NK-92 (cell line): ENCODE data around the gene CMTR1.
A peak's percentile ranks its signal among the peaks of the same experiment; 100 is the strongest.
"Not testable (repeated sequence)": the region's sequence is repeated elsewhere in the genome, so short reads cannot be mapped to it uniquely, and the experiment has no call there.

Experiments
- DNase-seq: peaks from one replicate; lab custom pipeline; 2025; ENCODE audit not compliant: unreplicated experiment; lab: John Stamatoyannopoulos, UW

CMTR1 gene

GRCh38 chr6:37491171-37491829, 58.3 kb downstream of the CMTR1 start:
- no peak for DNase-seq

DNA sequence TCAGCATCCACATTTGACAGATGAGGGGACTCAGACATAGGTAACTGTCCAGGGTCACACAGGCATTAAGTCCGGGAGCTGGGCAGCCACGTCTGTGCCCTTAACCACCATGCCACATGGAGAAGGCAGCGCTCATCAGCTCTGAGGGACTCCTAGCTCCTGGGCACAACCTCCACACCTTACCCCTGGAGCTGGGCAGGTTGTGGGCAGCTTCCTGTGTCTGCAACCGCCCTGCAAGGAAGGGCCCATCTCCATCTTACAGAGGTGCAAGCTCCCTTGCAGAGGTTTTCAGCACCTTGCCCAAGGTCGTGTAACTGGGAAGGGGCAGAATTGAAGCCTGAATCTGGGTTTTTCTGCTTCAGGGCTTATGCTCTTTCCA, 58.8 kb downstream of the CMTR1 start:
- DNase-seq, result no peak

- no peak for DNase-seq
These were observed 59.4 kb downstream of the CMTR1 start for GRCh38 chr6:37492236-37492972.

GRCh38 chr6:37492991-37493660, 60.1 kb downstream of the CMTR1 start:
- no peak for DNase-seq

- no peak for DNase-seq
These were observed 60.6 kb downstream of the CMTR1 start for GRCh38 chr6:37493661-37493995.

DNA sequence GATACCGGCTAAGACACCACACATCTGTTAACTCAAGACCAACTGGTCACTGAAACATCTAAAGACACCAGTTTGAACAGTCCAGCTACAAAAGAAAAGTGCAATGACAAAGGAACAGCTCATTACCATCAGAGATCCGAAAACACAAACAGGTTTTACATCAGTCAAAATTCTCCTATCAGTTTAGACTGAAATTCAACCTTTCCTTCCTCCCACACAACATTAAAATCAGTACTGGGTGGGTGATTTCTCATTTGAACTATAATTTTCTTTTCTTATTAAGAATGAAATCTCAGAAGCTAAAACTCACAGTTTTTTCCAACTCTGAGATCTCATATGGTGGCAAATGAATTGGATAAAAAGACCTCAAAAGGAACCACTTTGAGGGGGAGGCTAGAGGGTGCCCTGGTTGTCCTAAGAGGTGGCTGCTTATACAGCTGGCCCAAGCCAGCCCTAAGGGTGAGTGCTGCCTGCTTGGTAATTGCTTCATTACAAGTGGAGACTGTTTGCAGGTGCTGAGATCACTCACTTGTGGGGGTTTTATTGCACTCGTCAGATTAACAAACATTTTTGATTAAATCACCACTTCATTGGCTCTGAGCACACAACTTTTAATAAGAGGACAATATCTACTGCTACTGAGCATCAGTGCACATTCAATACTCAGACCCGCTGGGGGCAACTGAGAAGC, 62.4 kb downstream of the CMTR1 start:
- no peak for DNase-seq

GRCh38 chr6:37496951-37497885, 64.2 kb downstream of the CMTR1 start:
- DNase-seq, result no peak

- peak; percentile 78 for DNase-seq
These were observed 66.6 kb downstream of the CMTR1 start, which contains the start of gene CCDC167 for GRCh38 chr6:37499433-37500293. Gene CCDC167, minus strand, starts transcription at chr6:37499893. Its CDS starts 30 bp downstream, at chr6:37499863.

- DNase-seq, result no peak
These were observed 67.2 kb downstream of the CMTR1 start for GRCh38 chr6:37500294-37500608.

GRCh38 chr6:37500904-37501303, 67.9 kb downstream of the CMTR1 start:
- DNase-seq, result not testable (repeated sequence)

DNA sequence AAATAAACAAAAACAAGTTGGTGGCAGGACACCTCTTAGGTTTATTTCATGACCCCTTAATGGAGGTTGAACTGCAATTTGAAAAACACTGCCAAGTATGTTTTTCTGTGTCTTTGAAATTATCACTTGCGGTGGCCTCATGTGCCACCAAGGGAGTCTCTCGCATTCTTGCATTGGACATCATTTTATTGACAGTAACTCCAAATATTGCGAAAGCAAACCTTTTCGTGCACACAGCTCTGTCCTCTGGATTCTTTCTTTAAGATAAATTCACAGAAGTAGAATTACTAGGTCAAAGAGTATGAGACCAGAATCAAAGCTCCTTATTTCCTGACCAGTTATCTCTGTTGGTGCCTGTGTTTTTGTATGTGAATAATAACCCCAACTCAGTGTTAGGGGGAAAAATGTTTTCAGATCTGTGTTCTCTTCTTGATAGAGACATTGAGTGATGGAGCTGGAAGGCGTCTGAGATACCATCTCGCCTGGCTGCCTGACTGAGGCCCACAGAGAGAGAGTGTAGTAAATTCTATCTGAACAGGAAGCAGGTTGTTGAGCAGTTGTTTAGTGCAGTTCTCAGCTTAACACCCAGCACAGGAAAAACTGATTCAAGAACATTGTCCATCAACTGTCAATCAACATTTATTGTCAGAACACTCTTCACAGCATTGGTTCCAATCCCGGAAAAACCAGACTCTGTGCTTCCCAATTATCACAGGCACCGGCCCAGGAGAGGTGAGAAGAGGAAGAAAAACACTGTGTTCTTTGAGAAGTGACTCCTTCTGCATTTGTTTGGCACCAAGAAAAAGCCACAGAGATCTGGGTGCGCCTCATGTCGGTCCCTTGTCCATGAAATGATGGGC, 68.8 kb downstream of the CMTR1 start:
- no peak for DNase-seq

- DNase-seq, result no peak
These were observed 69.8 kb downstream of the CMTR1 start for GRCh38 chr6:37502703-37503291.

DNA sequence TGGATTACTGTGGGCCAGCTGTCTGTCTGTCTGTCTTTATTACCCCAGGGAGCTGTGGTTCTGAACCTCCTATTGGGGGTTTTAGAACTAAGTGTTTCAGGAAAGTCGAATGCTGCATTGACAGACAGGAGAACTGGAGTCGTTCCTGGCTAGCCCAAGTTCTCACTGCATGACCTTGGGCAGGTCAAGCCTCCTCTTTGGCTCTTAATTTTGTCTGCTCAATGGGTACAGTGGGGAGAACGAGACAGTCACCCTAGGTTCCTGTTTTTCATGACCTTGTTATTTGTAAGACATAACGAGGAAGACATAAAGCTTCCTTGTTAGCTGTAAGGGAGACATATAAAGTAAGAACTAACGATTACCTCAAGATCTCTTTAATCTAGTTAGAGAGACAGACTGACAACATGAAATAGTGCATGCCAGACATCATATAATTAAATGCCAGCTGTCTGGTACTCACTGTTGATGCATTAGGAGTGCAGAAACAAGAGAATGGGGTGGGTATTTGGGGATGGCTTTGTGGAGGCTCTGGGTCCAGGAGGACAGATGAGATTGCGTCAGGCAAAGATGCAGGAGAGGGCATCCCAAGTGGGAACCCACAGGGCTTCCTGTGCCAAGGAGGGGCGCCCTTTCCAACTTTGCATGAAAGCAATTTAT, 70.4 kb downstream of the CMTR1 start:
- DNase-seq, result no peak

DNA sequence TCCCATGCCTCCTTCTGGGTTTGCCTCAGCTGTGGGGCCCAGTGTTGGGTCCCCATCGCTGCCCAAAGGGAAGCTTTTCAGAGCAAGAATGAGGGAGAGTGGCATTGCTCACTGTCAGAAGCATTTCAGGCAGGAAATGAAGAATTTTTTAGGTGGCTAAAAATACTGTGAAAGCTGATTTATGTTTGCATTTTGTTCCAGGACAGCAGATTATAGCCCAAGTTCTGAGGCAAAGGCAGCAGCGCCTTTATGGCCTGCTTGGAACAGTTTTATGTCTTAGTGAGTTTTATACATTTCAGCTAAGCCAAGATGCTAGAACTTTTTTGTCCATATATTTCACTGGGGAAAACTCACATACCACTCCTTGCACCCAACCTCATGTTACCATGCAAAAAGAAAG, 71.0 kb downstream of the CMTR1 start:
- DNase-seq, result no peak

GRCh38 chr6:37506479-37506878, 73.5 kb downstream of the CMTR1 start:
- no peak for DNase-seq

GRCh38 chr6:37507077-37507476, 74.1 kb downstream of the CMTR1 start:
- no peak for DNase-seq

GRCh38 chr6:37507690-37508421, 74.8 kb downstream of the CMTR1 start:
- DNase-seq, result no peak
